Activated T-cell treated with anti-CD3 and anti-CD28 coated beads for 24 hours (primary cell): Measurements from ENCODE around the gene KCNIP1.

ENCODE experiments used
- DNase-seq: peaks from one replicate; pipeline ENCODE4 v3.0.0-alpha.2; 2020; ENCODE audit warnings: low read depth

Gene KCNIP1

DNA sequence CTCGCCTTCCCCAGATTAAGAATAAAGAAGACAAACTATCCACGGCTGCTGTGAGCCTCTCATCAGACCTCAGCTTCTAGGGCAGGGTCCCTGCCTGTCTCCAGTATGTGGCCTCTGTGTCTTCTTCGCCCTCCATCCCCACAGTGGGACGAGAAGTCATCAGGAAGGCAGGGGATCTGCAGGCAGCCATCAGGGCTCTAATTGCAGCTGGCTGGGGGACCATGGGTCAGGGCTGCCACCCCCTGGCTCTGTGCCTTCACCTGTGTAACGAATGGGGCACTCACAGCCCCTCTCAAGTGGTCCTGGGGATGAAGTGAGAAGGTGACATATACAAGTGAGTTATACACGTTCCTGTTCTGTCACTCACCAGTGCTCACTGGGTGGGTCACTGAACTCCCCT lies 139.8 kb downstream of the KCNIP1 start:
- no peak for DNase-seq

DNA sequence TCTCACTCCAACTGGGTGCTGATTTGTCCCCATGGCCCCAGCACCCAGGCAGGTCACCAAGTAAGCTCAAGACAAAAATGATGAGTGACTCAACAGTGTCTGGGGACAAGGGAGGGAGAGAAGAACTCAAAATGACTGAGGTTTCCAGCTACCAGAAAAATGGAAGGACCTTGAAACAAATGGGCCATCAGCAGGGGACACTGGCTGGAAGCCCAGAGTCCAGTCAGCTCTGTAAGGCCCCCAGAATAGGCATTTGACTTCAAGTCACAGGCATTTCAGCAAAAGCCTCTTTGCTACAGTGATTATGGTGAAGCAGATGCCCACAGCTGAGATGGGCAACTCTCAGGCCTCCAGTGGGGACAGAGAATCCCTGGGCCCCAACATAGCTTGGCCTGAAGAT lies 140.7 kb downstream of the KCNIP1 start:
- no peak for DNase-seq

DNA sequence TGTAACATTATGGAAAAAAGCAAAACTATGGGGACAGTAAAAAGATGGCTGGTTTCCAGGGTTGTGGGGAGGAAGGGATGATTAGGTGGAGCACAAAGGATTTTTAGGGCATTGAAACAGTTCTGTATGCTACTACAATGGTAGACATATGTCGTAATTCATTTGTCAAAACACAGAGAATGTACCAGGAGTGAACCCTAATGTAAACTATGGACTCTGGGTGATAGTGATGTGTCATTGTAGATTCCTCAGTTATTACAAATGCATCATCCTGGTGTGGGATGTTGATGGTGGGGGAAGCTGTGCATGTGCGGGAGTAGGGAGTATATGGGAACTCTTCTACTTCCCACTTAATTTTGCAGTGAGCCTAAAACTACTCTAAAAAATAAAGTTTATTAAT lies 144.7 kb downstream of the KCNIP1 start:
- DNase-seq, result no peak

DNA sequence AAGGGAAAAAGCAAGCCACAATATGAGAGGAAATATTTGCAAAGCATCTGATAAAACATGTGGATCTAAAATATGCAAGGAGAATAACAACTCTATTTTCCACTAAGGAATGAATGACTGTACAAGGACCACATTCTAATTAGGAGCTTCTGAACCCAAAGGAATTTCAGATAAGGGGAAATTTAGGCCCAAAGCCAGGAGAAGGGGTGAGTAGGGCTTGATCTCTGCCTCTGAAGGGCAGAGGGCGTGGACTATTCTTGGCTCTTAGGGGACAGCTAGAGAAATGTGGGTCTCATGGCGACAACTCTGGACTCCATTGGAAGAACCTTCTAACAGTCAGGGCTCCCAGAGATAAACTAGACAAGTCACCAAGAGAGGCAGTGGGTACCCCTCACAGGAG lies 147.0 kb downstream of the KCNIP1 start:
- DNase-seq, result no peak

DNA sequence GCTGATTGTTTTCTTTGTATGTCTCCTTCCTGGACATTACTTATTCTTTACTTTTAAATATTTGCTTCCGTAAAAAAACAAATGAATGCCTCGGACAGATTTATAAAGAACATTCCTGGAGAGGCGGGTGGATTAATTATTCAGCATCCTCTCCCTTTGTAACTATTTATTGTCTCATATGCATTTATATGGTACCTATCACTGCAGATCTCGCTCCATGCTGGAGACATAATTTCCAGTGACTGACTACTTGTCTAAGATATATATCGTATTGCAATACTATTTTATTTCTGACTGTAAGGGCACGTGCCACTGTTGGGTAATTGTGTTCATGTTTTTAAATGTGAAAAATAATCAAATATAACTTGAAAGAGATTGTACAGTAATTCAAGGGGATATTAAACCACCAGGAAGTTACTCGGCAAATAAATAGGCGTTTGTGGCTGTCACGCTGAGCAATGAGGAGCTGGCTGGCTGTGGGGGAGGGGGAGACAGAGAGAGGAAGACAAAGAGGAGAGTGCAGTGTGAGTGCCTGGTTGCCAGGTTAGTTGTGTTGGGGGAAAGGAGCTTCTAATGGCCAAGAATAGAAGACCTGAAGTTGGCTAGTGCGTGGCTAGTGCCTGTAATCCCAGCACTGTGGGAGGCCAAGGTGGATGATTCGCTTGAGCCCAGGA lies 147.9 kb downstream of the KCNIP1 start:
- DNase-seq, result no peak

DNA sequence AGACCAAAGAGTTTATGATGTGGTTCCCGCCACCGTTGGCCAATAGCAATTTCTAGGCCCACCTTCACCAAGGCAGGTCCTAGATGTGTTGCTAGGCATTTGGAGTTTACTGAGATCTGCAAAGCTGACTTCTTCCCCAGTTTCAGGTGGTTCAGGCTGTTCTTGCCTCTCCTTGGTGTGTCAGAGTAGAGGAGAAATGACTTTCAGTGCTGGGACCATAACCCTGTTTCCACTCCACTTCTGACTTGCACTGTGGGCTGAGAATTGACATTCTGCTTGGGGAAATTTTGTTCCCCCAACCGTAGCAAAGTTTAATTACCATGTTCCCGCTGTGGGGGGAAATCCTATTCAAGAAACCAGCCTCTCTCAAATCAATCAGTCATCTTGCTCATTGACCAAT lies 151.7 kb downstream of the KCNIP1 start:
- no peak for DNase-seq

DNA sequence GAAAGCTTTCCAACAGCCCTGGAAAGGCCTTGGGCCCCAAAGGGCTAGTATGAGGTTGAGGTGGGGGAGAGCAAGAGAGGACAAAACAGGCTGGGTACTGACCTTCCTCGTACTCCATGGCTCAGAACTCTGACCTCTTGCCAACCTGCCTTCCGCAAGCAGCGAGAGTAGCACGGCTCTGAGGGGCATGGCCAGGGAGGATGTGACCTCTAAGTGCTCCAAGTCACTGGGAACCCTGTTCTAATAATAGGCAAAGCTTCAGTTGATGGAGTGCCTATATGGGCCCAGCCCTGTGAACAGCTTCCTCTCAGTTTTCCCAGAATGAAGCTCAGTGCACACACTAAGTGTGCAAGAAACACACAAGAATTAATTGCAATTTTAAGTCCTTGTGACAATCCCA lies 152.1 kb downstream of the KCNIP1 start:
- DNase-seq, result no peak

DNA sequence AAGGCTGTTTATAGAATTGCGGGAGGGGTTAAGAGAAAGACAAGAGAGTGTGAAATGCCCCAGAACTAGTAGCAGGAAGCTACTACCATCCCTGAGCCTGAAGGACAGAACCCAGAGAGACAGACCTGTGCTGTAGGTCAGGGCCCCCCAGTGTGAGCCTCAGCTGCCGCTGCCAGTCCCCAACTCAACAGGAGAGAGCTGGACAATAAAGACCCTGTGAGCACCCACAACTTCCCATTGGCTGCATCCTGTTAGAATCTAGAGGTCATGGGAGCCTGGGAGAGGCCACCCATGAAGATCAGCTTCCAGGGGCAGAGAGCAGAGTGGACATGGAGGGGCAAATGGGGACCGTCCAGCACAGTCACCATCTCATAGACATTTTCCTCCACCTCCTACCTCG lies 152.5 kb downstream of the KCNIP1 start:
- DNase-seq, result no peak

DNA sequence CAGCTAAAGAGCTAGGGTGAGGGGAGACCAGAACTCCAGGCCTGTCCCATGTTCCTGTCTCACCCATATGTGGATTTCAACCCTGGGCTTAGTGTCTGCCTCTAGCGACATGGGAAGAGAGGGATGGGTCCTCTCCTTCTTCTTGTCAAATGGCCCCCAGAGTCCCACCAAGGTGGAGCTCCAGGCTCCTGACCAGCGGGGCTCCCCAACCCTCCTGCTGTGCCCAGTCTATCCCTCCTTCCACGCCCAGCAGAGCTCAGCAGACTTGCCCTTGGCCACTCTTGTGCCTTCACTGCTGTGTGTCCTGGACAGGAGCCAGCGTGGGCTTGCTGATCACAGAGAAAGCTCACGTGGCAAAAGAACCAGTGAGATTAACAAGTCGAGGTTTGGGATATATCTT lies 156.7 kb downstream of the KCNIP1 start:
- DNase-seq, result no peak

DNA sequence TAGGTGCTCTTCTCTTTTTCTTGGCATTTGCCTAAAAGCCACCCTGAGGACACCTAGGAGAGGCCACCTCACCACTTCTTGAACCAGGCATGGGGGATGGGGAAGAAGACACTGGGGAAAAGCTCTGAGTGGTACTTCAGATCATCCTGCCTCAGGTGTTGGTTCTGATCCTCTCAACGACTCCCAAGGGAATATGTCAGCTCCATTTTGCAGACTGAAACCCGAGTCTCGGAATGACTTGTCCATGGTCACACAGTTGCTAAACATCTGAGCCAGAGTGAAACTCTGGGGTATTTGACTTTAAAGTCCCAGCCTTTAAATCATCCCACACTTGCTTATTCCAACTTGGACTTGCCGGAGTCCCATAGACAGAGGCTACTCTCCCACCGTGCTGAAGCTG lies 159.1 kb downstream of the KCNIP1 start:
- DNase-seq, result no peak

DNA sequence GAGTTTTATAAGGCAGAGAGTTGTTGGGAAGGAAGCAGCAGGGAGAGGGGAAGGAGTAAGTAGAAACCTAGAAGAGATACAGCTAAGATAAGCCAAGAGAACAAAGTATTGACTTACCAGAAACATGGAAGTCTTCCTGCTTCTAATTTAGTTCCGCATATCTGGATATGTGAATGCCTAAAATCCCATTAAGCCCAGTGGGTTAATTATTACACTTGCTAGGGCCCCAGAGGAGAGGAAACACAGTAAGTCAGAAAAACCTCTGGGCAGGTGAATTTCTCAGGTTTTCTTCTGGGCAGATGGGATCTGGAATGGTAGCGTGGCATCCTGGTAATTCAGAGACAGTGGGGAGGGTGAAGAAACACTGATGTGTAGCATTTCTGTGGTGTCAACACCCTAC lies 175.0 kb downstream of the KCNIP1 start:
- DNase-seq, result no peak

DNA sequence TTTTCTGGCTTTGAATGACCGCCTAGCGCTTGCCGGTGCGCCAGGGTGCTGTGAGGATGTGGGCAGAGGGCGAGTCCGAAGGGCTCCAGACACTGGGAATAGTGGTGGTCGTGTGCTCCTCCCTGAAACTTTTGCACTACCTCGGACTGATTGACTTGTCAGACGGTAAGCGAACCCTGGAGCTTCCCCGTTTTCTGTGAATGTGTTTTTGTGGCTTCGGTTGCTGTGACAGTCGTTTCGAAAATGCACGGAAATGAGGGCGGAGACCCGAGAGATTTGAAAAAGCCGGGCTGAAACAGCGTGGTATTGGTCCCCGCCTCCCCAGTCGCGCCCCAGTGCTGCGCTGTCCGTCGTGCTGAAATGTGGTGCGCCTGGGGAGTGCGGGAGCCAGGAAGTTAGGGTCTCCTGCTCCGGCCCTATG lies 177.2 kb downstream of the KCNIP1 start:
- DNase-seq, result peak; percentile 15

DNA sequence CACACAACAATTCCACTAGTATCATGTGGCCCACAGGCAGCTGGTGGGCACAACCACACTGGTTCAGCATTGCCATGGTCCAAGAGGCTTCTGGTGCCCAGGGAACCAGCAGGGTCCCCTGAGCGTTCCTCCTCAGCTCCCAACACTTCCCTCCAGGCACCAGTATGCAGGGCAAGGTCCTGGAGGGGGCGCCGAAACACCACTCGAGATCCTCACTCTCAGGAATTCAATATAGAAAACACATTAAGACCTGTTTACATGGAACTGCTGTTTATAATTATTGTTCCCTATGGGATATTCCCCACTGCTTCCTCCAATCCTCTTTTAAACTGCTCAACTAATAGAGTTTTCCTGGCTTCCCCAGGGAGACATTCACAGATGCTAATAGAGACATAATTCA lies 187.8 kb downstream of the KCNIP1 start:
- DNase-seq, result no peak

DNA sequence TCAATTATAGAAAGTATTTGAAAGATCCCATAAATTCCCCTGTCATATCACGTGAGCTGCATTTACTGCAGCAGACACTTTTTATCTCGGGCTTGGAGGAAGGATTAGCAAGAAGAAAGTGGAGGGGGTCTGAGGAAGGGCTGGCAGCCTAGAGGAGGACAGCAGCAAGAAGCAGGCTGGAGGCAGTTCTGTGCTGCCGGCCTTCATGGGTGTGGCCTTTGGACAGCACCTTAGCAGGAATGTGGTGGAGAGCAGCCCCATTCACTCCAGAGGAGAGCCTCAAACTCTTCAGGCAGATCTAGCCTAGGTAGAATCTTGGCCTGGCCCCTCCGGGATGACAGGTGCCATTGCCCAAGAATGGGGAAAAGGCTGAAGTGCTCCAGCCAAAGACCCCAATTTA lies 189.9 kb downstream of the KCNIP1 start:
- no peak for DNase-seq

DNA sequence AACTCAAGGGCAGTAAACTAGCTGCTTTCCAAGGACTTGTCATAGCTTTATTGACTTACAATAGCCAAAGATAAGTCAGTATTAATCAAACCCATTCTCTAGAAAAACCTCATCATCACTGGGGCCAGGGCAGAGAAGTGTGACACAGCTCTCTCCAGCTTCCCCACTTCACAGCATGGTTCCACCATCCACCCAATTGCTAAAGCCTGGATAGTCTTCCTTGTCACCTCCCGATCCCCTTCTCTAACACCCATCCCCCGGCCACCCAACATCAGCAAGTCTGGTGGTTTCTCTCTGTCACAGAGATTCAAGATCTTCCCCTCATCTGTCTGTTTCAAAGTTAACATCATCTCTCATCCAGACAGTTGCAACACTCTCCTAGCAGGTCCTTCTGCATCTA lies 191.1 kb downstream of the KCNIP1 start:
- no peak for DNase-seq

DNA sequence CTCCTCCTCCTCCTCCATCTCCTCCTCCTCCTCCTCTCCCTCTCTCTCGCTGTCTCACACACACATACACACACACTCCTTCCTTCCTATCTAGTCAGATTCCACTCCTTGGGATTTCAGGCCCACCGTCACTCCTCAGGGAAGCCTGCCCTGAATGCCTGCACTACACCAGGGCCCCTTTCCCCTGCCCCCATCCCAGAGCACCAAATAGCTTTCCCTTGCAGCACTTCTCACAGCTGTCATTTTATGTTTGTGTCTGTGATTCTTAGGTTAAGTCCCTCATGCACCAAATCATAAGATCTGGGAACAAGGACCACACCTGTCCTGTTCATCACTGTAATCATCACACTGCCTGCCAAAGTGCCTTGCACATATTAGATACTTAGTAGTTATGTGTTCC lies 193.2 kb downstream of the KCNIP1 start:
- no peak for DNase-seq

DNA sequence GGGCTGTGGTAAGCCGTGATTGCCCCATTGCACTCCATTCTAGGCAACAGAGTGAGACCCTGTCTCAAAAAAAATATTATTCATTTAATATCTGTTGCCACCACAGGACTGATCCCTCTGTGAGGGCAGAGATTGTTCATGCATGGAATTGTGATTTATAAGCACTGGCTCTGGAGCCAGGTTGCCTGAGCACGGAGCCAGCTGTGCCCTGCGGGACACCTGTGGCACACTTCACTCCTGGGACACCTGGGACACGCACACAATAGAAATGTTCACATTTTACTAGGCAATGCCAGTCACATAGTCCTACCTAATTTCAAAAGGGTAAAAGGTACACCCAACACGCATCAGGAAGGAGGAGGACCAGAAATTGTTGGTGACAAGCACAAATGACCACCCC lies 196.7 kb downstream of the KCNIP1 start:
- DNase-seq, result no peak

DNA sequence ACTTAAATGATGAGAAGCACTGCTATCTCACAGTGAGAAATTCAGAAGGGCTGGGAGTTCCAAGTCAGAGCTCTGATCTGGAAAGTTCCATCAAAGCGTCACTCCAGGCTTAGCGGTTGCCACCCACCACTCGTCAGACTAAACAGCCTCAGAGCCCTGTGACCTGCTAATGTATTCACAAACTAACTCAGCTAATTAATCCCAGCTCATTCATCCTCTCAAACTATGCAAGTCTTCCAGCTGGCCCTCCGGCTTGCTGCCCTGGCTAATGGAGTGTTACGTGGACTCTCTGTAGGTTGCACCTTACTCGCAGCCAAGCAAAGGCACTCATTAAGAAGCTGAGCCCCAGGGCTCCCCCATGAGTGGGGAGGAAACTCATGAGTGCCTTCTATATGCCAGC lies 197.5 kb downstream of the KCNIP1 start:
- DNase-seq, result no peak

DNA sequence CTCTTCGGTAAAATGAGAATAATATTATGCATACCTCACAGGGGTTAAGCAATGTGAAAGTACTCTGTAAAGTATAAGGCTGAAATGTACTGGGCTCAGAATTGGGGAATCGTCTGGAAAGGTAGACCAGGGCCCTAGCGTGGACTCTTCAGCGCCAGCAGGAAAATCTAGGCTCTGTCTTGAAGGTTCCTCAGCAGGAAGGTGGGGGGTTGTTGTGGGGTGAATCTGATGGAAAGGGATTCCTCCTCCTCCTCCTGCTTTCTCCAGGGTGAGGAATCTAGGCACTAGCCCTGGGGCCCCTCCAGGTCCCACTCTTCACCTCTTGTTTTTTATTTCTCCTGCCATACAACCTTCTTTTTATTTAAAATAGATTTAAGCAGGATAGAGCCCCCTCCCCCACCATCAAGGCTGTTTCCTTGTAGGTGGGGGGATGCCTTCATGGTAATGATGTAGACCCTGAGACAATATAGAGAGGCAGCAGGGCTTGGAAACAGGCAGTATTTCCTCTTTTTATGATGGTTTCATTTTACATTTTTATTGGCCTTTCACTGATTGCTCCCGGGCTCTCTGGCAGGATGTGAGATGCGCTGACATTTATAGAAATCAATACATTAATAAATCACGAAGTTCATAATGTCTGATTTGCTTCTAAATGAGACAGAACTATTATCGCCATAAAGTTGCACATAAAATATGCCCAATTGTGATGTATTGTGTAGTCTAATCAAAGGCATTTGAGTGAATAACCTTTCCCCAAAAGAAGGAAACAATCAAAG lies 200.8 kb downstream of the KCNIP1 start:
- DNase-seq, result no peak

DNA sequence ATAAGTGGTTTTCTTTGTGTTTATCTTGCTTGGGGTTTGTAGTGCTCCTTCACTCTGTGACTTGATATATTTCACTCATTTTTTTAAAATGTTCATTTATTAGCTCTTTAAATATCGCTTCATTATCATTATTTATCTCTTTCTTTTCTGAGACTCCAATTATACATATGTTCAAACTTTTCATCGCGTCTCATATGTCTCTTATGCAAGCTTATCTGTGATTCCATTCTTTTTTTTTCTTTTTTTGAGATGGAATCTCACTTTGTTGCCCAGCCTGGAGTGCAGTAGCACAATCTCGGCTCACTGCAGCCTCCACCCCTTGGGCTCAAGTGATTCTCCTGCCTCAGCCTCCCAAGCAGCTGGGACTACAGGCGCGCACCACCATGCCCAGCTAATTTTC lies 205.8 kb downstream of the KCNIP1 start:
- no peak for DNase-seq

DNA sequence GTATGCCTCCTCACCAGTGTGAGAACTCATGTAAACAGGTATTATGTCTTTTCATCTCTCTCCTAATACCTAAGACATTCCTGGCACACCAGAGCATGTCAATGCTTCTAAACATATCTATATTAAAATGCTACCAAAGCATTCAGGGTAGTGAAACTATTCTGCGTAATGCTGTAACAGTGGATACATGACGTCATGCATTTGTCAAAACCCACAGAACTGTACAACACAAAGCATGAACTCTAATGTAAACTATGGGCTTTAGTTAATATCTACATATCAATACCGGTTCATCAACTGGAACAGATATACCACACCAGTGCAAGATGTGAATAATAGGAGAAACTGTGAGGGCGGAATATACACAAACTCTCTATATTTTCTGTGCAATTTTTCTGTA lies 207.5 kb downstream of the KCNIP1 start:
- no peak for DNase-seq

DNA sequence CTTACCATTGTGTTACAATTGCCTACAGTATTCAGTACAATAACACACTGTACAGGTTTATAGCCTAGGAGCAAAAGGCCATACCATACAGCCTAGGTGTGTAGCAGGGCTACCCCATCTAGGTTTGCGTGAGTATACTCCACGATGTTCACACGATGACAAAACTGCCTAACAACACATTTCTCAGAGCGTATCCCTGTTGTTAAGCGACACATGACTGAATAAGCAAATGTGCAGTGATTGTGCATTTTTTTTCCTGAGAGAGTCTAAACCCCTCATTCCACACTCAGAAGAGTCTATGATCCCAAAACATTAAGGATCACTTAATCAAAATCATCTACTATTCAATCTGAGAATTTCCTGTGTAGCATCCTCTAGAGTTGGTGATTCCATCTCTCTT lies 211.3 kb downstream of the KCNIP1 start:
- no peak for DNase-seq

DNA sequence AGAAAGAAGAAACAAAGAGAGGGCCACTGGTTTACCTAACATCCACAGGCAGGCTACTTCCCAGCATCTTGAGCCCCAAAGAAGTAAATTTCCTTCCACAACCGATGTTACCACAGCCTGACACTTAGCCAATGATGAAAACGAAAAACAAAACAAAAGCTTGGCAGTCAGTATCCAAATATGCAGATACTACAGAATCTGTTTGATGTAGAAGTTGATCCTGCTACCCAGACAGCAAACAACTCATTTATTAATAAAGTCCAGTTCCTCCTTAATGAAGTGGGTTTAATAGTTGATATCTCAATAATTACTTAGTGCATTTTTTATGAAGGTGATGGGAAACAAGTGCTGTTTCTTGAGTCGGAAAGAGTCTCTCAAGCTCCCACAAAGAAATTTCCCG lies 212.6 kb downstream of the KCNIP1 start:
- DNase-seq, result no peak

DNA sequence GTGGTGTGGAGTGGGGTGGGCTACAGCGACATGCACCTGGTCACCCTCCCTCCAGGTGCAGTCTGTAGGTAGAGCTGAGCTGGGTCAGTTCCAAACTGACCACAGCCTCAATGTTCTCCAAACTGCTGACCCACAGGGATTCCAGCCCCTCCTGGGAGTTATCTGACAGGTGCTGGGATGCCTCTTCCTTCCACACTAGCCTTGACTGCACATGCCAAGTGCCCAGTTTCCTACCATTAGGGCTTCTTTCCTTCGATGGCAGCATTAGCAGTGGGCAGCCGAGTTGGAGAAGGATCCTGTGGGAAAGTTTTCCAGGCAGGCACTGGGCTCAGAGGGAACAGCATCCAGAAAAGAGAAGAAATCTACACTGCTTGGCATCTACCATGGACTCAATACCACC lies 215.7 kb downstream of the KCNIP1 start:
- DNase-seq, result no peak
